Epithelial cell of esophagus (primary cell): ENCODE data around the gene SERTM2.
"Not testable (repeated sequence)": the region's sequence is repeated elsewhere in the genome, so short reads cannot be mapped to it uniquely, and the experiment has no call there.

Source experiments
- DNase-seq: peaks from one replicate; pipeline ENCODE4 v3.0.0; 2010; ENCODE audit warnings: low read depth
- H3K4me3 ChIP-seq: 2 replicates; pipeline ENCODE4 v1.5.1; 2011; ENCODE audit warnings: mild to moderate bottlenecking, low read length, control low read depth
- CTCF ChIP-seq: IDR thresholded peaks from 2 replicates; pipeline ENCODE4 v1.5.1; 2011; ENCODE audit warnings: low read depth, mild to moderate bottlenecking, low read length, control low read depth, inconsistent platforms; ENCODE audit not compliant: insufficient read depth; ENCODE audit errors: missing control alignments

Gene SERTM2

GRCh38 chrX:111507933-111508332 is 3.5 kb upstream of the SERTM2 start:
- peak; percentile 71 for DNase-seq
- H3K4me3 ChIP-seq, result no peak overlapping the region
- TF ChIP-seq CTCF, result no peak

DNA sequence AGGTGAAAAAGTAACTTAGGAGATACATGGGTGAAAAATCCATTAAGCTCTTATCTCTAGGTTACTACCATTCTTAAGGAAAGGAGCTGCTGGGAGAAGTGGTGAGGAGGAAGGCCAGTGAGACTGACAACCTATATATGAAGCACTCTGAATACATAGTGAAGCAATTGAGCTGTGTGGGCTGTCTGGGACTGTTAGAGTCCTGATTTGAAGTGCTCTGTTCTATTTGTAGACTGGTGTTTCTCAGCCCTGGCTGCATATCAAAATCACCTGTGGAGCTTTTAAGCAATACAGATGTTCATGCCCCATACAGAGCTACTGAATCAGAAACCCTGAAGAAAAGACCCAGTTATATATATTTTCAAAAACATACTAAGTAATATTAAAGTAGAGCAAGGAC is 3.9 kb downstream of the SERTM2 start:
- no peak for TF ChIP-seq CTCF
- H3K4me3 ChIP-seq, result no peak overlapping the region
- DNase-seq, result no peak

DNA sequence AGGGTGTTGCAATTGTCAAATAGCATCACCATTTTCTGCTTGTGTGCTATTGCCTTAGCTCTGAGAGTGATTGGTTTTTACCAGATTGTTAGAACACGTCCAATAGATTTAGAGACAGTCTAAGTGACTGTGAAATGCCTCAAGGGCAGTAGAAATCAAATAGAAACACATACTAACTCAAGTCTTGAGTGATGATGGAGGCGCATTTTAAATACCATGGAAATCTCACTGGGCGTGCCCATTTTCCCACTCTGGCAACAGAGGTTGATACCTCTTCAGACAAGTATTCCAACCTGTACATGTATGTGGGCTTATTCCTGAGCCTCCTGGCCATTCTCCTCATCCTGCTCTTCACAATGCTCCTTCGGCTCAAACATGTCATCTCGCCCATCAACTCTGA is 7.2 kb downstream of the SERTM2 start:
- TF ChIP-seq CTCF, result no peak
- H3K4me3 ChIP-seq, result no peak overlapping the region
- DNase-seq, result no peak

- DNase-seq, result no peak
- no peak for TF ChIP-seq CTCF
Observed at GRCh38 chrX:111519215-111519614, 7.8 kb downstream of the SERTM2 start.

DNA sequence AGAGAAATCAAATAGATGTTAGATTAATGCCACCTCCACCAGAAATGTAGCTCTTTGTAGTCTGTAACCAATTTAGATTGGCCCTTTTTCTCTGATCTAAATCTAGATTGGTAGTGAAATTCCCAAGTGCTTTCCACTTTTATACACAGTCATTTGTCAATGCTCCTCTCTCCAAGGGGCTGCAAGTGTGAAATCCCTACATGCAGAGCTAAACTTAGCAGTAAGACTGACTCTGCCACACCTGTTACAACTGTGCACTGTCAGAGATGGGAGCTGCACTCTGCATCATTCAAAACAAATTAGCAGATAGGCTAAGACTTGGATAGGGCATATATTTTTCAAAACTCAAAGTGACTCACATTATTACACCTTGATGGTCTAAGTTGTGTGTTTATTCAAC is 9.1 kb downstream of the SERTM2 start:
- no peak overlapping the region for H3K4me3 ChIP-seq
- DNase-seq, result no peak
- no peak for TF ChIP-seq CTCF

More at GRCh38 chrX:111519215-111519614, 7.8 kb downstream of the SERTM2 start:
- H3K4me3 ChIP-seq, result no peak overlapping the region

GRCh38 chrX:111521169-111521568 is 9.7 kb downstream of the SERTM2 start:
- TF ChIP-seq CTCF, result no peak
- H3K4me3 ChIP-seq, result no peak overlapping the region
- no peak for DNase-seq

- TF ChIP-seq CTCF, result no peak
- H3K4me3 ChIP-seq, result no peak overlapping the region
- no peak for DNase-seq
Observed at GRCh38 chrX:111543212-111543741, 31.8 kb downstream of the SERTM2 start.

DNA sequence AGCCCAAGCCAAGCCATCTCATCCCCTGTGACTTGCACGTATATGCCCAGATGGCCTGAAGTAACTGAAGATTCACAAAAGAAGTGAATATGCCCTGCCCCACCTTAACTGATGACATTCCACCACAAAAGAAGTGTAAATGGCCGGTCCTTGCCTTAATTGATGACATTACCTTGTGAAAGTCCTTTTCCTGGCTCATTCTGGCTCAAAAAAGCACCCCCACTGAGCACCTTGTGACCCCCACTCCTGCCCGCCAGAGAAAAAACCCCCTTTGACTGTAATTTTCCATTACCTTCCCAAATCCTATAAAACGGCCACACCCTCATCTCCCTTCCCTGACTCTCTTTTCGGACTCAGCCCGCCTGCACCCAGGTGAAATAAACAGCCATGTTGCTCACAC is 37.8 kb downstream of the SERTM2 start:
- not testable (repeated sequence) for DNase-seq, H3K4me3 ChIP-seq
